Activated CD8-positive, alpha-beta T cell treated with anti-CD3 and anti-CD28 coated beads, Interleukin-2, amount 10 ng/mL, durations not matched to agents 7 days and 5 days (primary cell): Measurements from ENCODE around the gene LENG8. TPM values are rescaled to one million over a fixed set of nuclear protein-coding genes. Genes with fewer than 3 reads are reported as not detected.

Source experiments
- ATAC-seq: fragments of 150-1000 bp; cut with Tn5 transposase; one replicate; pipeline ENCODE4 v1.10.0; 2021; ENCODE audit warnings: moderate library complexity
- CTCF ChIA-PET: fragments of 350-600 bp; sonication (Branson Sonifier 250); formaldehyde crosslinking; loops from one replicate; lab custom pipeline; 2021; ENCODE audit warnings: antibody characterized with exemption; lab: Charles Lee
- POLR2A ChIA-PET: fragments of 350-600 bp; sonication (Branson Sonifier 250); formaldehyde crosslinking; loops from one replicate; lab custom pipeline; 2021; ENCODE audit warnings: antibody characterized with exemption; lab: Charles Lee
- DNase-seq: peaks from one replicate; pipeline ENCODE4 v3.0.0-alpha.2; 2020
- H3K27ac Mint-ChIP-seq: one replicate; pipeline ENCODE4 v1.8.0; 2021; ENCODE audit warnings: mild to moderate bottlenecking, mixed read lengths
- H3K27me3 Mint-ChIP-seq: one replicate; pipeline ENCODE4 v1.8.0; 2021; ENCODE audit warnings: low read depth, mixed read lengths
- H3K36me3 Mint-ChIP-seq: one replicate; pipeline ENCODE4 v1.8.0; 2021; ENCODE audit warnings: low read depth, mixed read lengths
- H3K4me1 Mint-ChIP-seq: one replicate; pipeline ENCODE4 v1.8.0; 2021; ENCODE audit warnings: low read depth, mixed read lengths
- H3K4me3 Mint-ChIP-seq: one replicate; pipeline ENCODE4 v1.8.0; 2021; ENCODE audit warnings: mild to moderate bottlenecking, mixed read lengths
- H3K9me3 Mint-ChIP-seq: one replicate; pipeline ENCODE4 v1.8.0; 2022; ENCODE audit warnings: mixed read lengths; ENCODE audit not compliant: insufficient read depth
- total RNA-seq, 2 experiments: library from RNA; stranded (reverse); gene quantifications; one replicate each; pipeline ENCODE4 v1.2.3, GENCODE V29; 2021

Gene LENG8
- 100 to 1,000 TPM; 171 to 181 TPM for total RNA-seq

DNA sequence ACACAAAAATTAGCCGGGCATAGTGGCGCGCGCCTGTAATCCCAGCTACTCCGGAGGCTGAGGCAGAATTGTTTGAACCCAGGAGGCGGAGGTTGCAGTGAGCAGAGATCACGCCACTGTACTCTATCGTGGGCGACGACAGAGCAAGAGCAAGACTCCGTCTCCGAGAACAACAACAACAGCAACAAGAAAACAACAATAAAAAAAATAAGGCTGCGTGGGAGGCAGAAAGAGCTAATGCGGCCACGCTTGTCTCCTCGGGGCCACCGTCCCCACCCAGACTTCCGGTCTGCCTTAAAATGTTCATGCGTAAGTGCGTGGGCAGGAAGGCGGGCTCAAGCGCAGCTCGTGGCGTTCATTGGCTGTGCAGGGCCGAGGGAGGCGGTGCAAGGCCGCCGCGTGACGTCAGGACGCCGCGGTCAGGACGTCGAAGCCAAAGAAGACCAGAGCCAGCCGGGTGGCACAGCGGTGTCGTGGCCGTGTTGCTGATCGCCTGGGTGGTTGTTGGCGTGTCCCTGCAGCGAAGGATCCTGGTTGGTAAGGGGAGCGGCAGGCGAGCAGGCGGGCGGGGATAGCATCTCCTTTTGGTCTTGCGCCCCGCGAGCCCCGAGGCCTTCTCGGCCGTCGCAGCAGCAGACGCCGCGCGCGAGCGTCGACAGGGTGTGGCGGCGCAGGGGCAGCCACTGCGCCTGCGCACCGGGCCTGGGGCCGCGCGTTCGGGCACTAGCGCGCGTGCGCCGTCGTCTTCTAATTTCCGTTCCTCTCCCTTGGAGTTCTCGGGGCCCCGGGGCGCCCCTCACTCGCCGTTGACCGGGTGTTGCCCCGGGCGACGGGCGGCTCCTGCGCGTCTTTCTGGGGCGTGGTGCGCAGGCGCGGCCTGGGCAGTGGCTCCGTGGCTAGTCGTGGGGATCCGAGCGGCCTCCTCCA is at the start of gene LENG8:
LENG8 (plus strand) TSS at position 426 of the 927 bp plus-strand sequence. CDS start 2,146 bp downstream, outside the sequence.
- Mint-ChIP-seq H3K27me3 (no peaks in the 10 kb centered on the region), H3K9me3 (no peaks in the 10 kb centered on the region), H3K27ac (peak within 1 kb of the TSS; percentile 100), H3K4me3 (peak within 1 kb of the TSS; percentile 97), H3K4me1 (peaks cover 36% of the 10 kb centered on the region), H3K36me3 (peaks cover 66% of the 10 kb centered on the region)
- POLR2A ChIA-PET: interaction anchor here (0.6 to 2.9 kb wide), 16 partner anchors 10 to 1232 kb away, joined by 3 to 22 read pairs (median 4); partner anchors contain the start of gene LENG9
- ATAC-seq (peak; percentile 92), DNase-seq (peak; percentile 98)
- CTCF ChIA-PET: interaction anchor here (0.7 to 1.7 kb wide), 10 partner anchors 11 to 712 kb away, joined by 3 to 19 read pairs (median 4); partner anchors contain the start of genes LENG9 and TTYH1

DNA sequence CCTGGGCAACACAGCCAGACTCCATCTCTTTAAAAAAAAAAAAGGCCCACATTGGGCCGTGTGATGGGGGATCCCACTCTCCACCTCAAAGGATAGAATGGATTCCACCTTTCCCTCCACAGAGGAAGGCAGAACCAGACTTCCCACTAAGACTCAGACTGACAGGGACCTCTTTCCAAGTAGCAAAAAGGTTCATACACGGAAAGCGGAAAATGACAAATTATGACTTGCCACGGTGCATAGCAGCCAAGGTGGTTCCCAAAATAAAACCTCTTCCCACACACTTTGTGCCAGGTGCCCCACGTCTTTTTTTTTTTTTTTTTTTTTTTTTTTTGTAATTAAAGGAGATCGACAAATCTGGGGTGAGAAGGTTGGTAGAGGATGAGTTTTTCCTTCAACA is 48.1 kb upstream of the LENG8 start:
- CTCF ChIA-PET: no interaction called here
- peaks cover 5% of the 10 kb centered on the region for H3K27me3 Mint-ChIP-seq
- no peaks in the 10 kb centered on the region for H3K4me1 Mint-ChIP-seq

DNA sequence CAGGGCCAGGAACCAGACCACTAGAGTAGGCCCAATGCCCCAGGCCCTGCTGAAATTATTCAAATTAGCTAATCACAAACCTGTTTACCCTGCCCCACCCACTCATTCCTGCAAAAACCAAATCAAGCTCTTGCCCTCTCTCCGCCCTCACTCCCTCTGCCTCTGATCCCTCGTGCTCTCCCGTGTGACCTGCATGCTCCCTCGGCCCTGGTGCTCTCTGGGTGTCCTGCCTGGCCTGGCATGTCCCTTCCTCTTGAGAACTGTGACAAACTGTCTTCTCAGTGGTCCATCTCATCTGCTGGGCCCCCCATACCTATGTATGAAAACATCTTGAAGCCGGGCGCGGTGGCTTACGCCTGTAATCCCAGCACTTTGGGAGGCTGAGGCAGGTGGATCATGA is 45.9 kb upstream of the LENG8 start:
- H3K27me3 Mint-ChIP-seq: peaks cover 4% of the 10 kb centered on the region
- CTCF ChIA-PET: interaction anchor here (1.0 kb wide), 1 partner anchor 78 kb away, joined by 3 read pairs; no protein-coding TSS in a partner anchor

More for the DNA sequence above, 48.1 kb upstream of the LENG8 start:
- Mint-ChIP-seq H3K27ac (no peak overlapping the region), H3K4me3 (no peak overlapping the region), H3K9me3 (no peaks in the 10 kb centered on the region), H3K36me3 (no peaks in the 10 kb centered on the region)
- DNase-seq: no peak
- no peak for ATAC-seq
- POLR2A ChIA-PET: no interaction called here

DNA sequence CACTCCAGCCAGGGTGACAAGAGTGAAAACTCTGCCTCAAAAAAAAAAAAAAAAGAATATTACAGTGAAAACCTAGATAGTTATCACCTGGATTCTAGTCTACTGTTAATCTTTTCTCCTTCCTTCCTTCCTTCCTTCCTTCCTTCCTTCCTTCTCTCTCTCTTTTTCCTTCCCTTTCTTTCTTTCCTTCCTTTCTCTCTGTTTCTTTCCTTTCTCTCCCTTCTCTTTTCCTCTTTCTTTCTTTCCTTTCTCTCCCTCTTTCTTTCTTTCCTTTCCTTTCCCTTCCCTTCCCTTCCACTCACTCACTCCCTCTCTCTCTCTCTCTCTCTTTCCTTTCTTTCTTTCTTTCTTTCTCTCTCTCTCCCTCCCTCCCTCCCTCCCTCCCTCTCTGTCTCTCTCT is 43.4 kb upstream of the LENG8 start:
- DNase-seq (no peak), ATAC-seq (no peak)
- H3K27me3 Mint-ChIP-seq: peaks cover 2% of the 10 kb centered on the region
- no peak overlapping the region for H3K4me3 Mint-ChIP-seq
- ChIA-PET POLR2A (no interaction called here), CTCF (no interaction called here)
- peaks cover 10% of the 10 kb centered on the region for H3K9me3 Mint-ChIP-seq
- peaks cover 4% of the 10 kb centered on the region for H3K36me3 Mint-ChIP-seq
- H3K4me1 Mint-ChIP-seq: no peaks in the 10 kb centered on the region
- no peak overlapping the region for H3K27ac Mint-ChIP-seq

More for the DNA sequence above, 45.9 kb upstream of the LENG8 start:
- ATAC-seq (no peak), DNase-seq (no peak)
- Mint-ChIP-seq H3K4me3 (no peak overlapping the region), H3K4me1 (no peaks in the 10 kb centered on the region), H3K9me3 (peaks cover 7% of the 10 kb centered on the region), H3K36me3 (no peaks in the 10 kb centered on the region), H3K27ac (no peak overlapping the region)
- POLR2A ChIA-PET: no interaction called here

DNA sequence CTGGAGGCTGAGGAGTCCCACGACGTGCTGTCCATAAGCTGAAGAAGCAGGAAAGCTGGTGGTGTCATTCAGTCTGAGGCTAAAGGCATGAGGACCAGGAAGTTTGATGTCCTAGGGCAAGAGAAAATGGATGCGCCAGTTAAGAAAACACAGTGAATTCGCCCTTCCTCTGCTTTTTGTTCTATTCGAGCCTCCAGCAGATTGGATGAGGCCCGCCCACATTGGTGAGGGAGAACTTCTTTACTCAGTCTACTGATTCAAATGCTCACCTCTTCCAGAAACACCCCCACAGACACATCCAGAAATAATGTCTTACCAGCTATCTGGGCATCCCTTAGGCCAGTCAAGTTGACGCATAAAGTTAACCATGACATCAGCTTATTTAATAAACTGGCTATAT is 41.2 kb upstream of the LENG8 start:
- DNase-seq (no peak), ATAC-seq (no peak)
- H3K27ac Mint-ChIP-seq: peak overlapping the region; percentile 54
- ChIA-PET CTCF (interaction anchor here (1.0 to 1.4 kb wide), 3 partner anchors 14 to 40 kb away, joined by 3 read pairs; no protein-coding TSS in a partner anchor), POLR2A (no interaction called here)
- no peak overlapping the region for H3K4me3 Mint-ChIP-seq
- H3K9me3 Mint-ChIP-seq: peaks cover 10% of the 10 kb centered on the region
- no peaks in the 10 kb centered on the region for H3K4me1 Mint-ChIP-seq
- peaks cover 4% of the 10 kb centered on the region for H3K36me3 Mint-ChIP-seq
- H3K27me3 Mint-ChIP-seq: peaks cover 11% of the 10 kb centered on the region

DNA sequence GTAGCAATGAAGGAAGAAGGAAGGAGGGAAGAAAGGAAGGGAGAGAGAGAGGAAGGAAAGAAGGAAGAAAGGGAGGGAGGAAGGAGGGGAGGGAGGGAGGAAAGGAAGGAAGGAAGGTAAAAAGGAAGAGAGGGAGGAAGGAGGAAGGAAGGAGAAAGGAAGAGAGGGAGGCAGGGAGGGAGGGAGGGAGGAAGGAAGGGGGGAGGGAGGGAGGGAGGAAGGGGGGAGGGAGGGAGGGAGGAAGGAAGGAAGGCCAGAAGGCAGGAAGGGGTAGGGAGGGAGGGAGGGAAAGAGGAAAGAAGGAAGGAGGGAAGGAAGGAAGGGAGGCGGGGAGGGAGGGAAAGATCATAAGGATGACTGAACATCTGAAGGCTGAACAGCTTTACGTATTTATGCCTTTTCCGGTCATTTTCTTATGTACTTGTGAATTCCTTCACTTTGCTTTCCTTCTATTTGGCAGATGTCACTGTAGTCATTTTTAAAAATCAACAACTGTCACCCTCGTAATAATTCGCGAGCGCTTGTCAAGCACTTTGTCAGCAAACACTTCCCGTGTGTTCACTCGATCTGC is 40.5 kb upstream of the LENG8 start:
- Mint-ChIP-seq H3K36me3 (peaks cover 4% of the 10 kb centered on the region), H3K9me3 (peaks cover 10% of the 10 kb centered on the region), H3K4me3 (no peak overlapping the region), H3K27ac (peak overlapping the region; percentile 76), H3K4me1 (no peaks in the 10 kb centered on the region), H3K27me3 (peaks cover 14% of the 10 kb centered on the region)
- DNase-seq: no peak
- no peak for ATAC-seq
- CTCF ChIA-PET: no interaction called here
- POLR2A ChIA-PET: no interaction called here

DNA sequence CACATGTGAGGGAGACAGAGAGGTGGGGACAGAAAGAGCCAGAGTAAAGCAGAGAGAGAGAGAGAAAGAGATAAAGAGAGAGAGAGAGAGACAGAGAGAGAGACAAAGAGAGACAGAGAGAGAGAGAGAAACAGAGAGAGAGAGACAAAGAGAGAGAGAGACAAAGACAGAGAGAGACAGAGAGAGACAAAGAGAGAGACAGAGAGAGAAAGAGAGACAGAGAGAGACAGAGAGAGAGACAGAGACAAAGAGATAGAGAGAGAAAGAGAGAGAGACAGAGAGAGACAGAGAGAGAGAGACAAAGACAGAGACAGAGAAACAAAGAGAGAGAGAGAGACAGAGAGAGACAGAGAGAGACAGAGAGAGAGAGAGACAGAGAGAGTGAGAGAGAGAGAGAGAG is 38.0 kb upstream of the LENG8 start:
- Mint-ChIP-seq H3K4me1 (no peaks in the 10 kb centered on the region), H3K27ac (no peak overlapping the region)
- CTCF ChIA-PET: no interaction called here

DNA sequence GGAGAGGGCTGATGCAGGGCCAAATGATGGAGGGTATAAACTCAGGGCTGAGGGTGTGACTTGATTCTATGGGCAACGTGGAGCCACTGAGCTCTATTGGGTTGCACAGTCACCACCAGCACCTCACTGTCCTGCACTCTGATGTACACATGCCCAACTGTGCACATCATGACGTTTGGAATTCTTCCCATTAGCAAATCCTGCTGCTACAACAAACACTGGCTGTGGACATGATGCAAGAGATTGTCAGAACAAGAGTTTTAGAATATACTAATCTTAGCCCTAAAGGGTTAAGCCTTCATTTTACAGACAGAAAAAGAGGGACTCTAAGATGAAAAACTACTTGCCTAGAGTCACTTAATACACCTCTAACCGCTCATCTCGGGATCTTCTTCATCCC is 36.1 kb upstream of the LENG8 start:
- H3K36me3 Mint-ChIP-seq: peaks cover 7% of the 10 kb centered on the region
- ATAC-seq (no peak), DNase-seq (no peak)
- ChIA-PET CTCF (no interaction called here), POLR2A (no interaction called here)
- H3K4me3 Mint-ChIP-seq: no peak overlapping the region
- peaks cover 4% of the 10 kb centered on the region for H3K9me3 Mint-ChIP-seq
- H3K27ac Mint-ChIP-seq: no peak overlapping the region
- peaks cover 10% of the 10 kb centered on the region for H3K4me1 Mint-ChIP-seq
- H3K27me3 Mint-ChIP-seq: peaks cover 36% of the 10 kb centered on the region

More for the DNA sequence above, 38.0 kb upstream of the LENG8 start:
- H3K36me3 Mint-ChIP-seq: peaks cover 7% of the 10 kb centered on the region
- H3K4me3 Mint-ChIP-seq: no peak overlapping the region
- ATAC-seq: no peak
- H3K9me3 Mint-ChIP-seq: peaks cover 10% of the 10 kb centered on the region
- H3K27me3 Mint-ChIP-seq: peaks cover 28% of the 10 kb centered on the region
- no peak for DNase-seq
- POLR2A ChIA-PET: no interaction called here

DNA sequence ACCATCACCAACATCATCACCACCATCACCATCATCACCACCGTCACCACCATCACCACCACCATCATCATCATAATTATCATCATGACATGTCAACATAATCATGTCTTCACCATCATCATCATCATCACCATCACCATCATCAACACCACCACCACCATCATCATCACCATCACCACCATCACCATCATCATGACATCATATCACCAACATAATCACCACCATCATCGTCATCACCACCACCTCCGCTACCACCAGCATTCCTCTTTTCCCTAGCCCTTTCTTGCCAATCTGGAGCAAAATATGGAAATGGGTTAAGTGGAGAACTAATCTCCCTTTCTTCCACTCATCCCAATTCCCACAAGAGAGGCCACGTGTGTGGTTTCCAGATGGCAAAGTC is 34.8 kb upstream of the LENG8 start:
- ChIA-PET POLR2A (no interaction called here), CTCF (no interaction called here)
- peaks cover 16% of the 10 kb centered on the region for H3K4me1 Mint-ChIP-seq
- peaks cover 36% of the 10 kb centered on the region for H3K27me3 Mint-ChIP-seq
- peaks cover 3% of the 10 kb centered on the region for H3K36me3 Mint-ChIP-seq
- DNase-seq (no peak), ATAC-seq (no peak)
- no peak overlapping the region for H3K4me3 Mint-ChIP-seq
- H3K27ac Mint-ChIP-seq: peak overlapping the region; percentile 60
- no peaks in the 10 kb centered on the region for H3K9me3 Mint-ChIP-seq

DNA sequence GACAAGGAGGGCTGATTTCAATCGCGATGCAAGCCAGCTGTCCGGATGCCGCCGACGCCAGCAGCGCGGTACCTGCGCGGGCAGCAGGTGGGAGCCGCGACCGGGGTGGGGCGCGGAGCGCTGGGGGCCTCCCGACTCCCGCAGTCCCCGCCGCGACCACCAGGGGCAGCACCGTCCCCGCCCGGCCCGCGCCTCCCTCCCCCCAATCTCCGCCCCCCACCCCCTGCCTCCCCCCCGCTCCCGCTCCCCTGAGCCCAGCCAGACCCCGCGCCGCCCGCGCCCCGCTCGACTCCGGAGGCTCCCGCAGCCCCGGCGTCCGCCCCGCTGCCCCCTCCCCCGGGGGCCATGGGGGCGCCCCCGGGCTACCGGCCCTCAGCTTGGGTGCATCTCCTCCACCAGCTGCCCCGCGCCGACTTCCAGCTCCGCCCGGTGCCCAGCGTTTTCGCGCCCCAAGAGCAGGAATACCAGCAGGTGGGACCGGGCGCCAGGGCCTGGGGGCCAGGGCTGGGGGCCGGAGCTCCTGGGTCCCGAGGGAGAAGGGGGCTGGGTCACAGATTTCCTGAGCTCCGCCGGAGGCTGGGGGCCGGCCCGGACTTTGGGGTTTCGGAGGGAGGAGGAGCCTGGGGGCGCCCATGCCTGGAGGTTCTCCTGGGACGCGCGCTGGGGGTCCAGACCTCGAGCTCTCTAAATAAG is 33.6 kb upstream of the LENG8 start, which contains the start of gene TTYH1:
TTYH1 (plus strand) TSS at position 257 of the 693 bp plus-strand sequence; CDS start at position 346, 89 bp downstream.
- Mint-ChIP-seq H3K4me1 (peaks cover 16% of the 10 kb centered on the region), H3K9me3 (no peaks in the 10 kb centered on the region), H3K4me3 (no peak within 1 kb of the TSS), H3K27me3 (peaks cover 36% of the 10 kb centered on the region), H3K27ac (peak within 1 kb of the TSS; percentile 60), H3K36me3 (peaks cover 3% of the 10 kb centered on the region)
- DNase-seq (peak; percentile 56), ATAC-seq (peak; percentile 35)
- CTCF ChIA-PET: interaction anchor here (0.8 to 2.4 kb wide), 6 partner anchors 10 to 99 kb away, joined by 4 to 8 read pairs (median 4); partner anchors contain the start of gene LENG8
- POLR2A ChIA-PET: no interaction called here

DNA sequence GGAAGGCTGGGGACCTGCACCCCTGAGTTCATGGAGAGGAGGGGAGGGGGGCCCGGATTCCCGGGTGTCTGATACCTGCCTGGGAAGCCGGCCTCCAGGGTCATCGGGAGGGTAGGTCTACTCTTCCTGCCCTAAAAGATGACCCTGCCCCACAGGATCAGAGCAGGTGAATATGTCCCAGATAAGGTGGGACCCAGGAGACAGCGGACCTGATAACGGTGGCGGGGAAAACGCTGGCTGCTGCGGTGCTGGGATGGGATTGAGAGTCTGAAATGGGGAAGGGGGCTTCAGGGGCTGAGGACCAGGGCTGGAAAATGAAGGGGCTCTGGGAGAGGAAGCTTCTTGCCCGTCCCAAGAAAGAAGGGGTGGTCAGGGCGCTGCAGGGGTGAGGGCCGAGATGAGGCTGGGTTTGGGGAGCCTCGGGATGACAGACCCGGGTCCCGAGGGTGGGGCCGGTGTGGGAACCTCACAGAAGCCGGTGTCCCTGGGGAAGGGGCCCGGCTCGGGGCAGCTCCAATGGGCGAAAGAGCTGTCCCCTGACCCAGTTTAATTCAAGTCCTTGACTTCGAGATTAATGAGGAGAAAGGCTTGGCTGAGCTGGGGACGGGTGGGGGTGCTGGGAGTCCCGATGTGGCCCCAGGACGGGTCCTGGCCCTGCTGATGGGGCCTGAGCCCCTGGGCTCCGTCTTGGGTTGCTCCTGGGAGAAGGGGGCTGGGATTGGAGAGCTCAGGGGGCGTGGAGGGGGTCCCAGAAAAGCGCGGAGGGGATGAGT is 32.9 kb upstream of the LENG8 start:
- ATAC-seq: no peak
- Mint-ChIP-seq H3K4me3 (no peak overlapping the region), H3K27me3 (peaks cover 31% of the 10 kb centered on the region), H3K36me3 (peaks cover 3% of the 10 kb centered on the region), H3K4me1 (peaks cover 16% of the 10 kb centered on the region), H3K27ac (no peak overlapping the region), H3K9me3 (no peaks in the 10 kb centered on the region)
- no peak for DNase-seq
- POLR2A ChIA-PET: no interaction called here
- CTCF ChIA-PET: interaction anchor here (0.8 to 2.4 kb wide), 6 partner anchors 10 to 100 kb away, joined by 4 to 8 read pairs (median 4); partner anchors contain the start of gene LENG8
